HG03196 (cell line): Measurements from ENCODE around the gene NDUFS1.
"Not testable (repeated sequence)": the region's sequence is repeated elsewhere in the genome, so short reads cannot be mapped to it uniquely, and the experiment has no call there.

Source experiments
- ATAC-seq: cut with Tn5 transposase; IDR thresholded peaks from one replicate; pipeline ENCODE4 v1.9.1; 2021; ENCODE audit not compliant: unreplicated experiment

NDUFS1 gene

GRCh38 chr2:206105541-206105940 lies 53.7 kb downstream of the NDUFS1 start:
- no peak for ATAC-seq

GRCh38 chr2:206105038-206105437 lies 54.2 kb downstream of the NDUFS1 start:
- no peak for ATAC-seq

- ATAC-seq: not testable (repeated sequence)
These were observed 60.4 kb downstream of the NDUFS1 start for GRCh38 chr2:206098872-206099271.

DNA sequence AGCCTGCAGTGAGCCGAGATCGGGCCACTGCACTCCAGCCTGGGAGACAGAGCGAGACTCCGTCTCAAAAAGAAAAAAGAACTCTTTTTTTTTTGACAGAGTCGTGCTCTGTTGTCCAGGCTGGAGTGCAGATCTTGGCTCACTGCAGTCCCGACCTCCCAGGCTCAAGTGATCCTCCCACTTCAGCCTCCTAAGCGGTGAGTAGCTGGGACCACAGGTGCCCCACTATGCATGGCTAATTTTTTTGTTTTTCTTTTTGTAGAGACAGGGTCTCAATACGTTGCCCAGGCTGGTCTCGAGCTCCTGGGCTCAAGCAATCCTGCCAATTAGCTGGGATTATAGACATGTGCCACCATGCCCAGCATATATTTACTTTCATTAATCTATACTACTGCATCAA lies 60.8 kb downstream of the NDUFS1 start:
- no peak for ATAC-seq

- ATAC-seq: no peak
These were observed 62.4 kb downstream of the NDUFS1 start for GRCh38 chr2:206096876-206097275.

DNA sequence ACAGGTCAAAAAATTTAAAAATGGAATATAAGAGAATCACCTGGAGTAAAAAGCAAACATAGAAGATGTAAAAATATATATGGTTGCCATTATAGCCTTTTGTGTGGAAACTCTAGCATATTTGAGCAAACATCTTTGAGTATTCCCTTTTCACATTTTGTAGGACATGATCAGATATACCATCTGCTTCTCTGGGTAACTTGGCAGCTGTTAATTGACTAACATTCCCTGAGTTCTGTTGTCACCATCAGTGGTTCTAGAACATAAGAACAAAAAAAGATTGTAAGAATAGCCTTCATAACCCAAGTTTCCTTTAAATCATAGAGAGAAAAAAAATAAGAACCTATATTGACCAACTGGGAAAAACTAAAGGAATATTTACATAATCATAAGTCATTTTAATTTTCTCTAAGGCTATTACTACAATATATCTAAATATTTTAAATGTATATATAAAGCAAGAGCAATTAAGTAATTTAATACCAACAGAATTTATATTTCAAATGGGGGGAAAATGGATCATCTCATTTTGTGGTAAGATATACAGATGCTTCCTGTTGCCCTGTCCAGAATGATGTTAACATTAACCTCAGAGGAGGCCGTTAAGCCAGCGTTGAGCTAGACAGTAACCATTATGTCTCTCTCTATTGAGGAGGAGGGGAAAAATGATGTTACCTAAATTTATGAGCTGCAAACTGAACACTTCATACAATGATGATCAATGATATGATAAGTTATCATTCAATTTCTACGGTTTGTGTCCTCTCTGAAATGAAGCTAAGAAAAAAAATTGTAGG lies 63.5 kb downstream of the NDUFS1 start:
- no peak for ATAC-seq

DNA sequence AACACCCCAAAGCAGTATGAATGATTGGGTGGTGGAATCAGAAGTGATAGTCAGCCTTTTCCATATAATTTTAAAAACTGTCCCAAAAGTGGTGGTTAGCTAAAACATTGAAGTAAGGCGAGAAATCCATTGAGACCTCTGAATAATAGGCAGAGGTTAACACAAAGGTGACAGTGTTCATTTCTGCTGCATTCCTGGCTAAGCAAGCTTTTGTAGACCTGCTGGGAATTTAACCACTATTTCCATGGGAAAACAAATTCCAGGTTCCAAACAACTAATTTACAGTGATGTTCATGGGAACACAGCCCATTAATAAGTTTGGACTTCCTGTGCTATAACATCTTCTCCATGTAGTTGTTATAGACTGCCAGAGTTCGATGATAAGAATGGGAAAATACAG lies 66.9 kb downstream of the NDUFS1 start:
- ATAC-seq: no peak

DNA sequence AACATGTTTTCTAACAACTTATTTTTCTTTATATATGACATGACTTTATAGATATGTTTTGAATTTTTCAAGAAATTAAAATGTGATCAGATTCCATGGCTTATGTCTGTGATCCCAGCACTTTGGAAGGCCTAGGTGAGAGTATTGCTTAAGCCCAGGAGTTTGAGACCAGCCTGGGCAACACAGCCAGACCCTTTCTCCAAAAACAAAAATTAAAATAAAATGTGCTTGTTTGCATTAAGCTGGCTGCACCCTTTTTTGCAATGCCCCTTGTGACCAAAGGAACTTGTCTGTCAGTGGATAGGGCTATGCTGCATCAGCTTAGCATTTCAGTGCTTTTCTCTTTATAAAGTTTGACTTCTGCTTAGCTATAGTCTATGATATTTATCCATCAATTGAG lies 71.0 kb downstream of the NDUFS1 start:
- ATAC-seq: no peak

DNA sequence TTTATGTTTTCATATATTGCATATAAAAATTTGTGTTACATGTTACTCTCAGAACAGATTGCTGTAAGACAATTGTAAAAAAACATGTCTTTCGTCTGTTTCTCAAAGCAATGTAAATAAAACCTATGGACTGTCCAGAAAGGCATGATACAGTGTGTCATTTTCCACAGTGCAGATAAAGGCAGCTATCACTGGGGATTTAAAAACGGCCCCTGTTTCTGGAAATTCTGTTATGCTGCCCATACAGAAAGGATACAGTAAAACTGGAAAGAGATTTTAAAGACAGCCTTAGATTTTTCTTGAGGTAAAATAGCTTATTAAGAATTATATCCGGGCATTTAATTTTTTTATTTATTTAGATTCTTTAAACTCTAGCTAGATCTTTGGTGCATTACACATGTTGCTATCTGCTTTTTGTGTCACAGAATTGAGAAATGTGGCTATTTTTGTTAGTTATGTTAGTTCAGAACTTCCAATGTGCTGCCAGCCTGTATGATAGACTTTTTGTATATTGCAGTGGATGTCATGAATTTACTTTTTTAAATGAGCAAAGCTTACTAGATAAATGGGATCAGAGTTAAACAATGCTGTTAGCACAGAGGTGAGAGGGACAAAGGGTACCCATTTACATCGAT lies 72.4 kb downstream of the NDUFS1 start:
- no peak for ATAC-seq

DNA sequence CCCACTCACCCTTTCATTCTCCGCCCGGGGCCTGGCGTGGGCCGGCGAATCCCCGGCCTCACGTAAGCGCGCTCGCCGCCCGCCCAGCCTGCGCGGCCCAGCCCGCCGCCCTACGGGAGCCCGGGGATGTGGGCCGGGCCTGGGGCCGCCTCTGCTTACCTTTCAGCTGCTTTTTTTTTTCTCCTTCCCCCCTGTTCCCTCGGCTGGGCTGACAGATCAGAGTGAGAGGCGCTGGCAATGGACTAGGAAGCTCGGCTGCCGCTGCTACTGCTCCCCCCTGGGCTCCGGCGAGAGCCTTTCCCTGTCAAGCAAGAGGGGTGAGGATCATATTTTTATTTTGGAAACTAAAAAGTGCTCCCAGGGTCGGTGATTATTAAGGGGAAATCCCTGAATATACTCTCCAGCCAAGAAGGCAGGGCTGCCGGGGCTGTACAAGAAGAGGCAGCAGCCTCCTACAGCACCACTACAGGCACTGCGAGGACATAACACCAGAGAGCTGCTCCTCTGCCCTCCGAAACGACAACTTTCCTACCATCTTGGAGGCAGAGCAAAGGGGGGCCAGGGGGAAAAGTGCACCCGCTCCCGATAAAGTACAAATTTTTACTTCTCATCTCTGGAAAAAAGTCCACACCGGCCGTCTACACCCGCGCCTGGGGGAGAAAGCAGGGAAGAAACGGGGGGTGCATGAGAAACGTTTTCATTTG lies 73.3 kb downstream of the NDUFS1 start, which contains the start of gene INO80D:
INO80D (minus strand) TSS at position 433 of the 704 bp plus-strand sequence. CDS start 23,158 bp downstream, outside the sequence.
- peak; percentile 83 for ATAC-seq

DNA sequence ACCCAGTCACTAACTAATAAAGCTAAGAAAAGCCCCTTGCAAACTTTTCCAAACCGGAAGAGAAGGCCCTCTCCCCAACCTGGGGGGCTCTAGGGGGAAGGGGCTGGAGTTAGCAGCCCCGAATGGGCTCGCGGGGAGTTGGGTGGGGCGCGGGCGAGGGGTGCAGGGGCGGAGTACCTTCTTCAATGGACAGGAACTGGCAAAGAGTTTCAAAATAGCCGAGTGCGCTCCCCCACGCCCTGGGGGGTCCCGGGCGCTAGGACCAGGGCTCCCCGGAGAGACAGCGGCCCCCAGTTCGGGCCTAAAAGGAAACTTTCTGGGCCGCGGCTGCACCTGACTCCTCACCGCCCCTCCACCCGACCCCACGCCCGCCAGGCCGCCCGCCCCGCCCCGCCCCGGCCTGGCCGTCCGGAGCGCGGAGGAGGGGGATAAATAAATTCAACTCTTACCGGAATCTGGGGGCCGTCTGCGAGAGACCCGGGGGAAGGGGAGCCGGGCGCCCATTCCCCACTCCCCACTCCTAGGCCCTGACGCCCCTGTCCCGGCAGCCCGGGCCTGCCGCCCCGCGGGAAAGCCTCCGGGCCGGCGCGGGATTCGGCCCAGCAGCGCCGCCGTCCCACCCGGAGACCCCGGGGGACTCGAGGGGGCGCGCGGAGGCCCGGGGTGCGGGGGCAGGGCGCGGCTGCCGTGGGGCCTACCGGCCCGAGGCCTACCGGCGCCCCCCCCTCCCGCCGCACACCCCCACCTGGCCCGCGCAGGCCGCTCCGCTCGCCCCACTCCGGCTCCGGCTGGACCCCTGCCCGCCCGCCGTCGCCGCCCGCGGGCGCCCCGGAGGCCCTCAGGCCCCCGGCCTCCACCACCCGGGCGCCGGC lies 74.1 kb downstream of the NDUFS1 start:
- peak; percentile 30 for ATAC-seq

DNA sequence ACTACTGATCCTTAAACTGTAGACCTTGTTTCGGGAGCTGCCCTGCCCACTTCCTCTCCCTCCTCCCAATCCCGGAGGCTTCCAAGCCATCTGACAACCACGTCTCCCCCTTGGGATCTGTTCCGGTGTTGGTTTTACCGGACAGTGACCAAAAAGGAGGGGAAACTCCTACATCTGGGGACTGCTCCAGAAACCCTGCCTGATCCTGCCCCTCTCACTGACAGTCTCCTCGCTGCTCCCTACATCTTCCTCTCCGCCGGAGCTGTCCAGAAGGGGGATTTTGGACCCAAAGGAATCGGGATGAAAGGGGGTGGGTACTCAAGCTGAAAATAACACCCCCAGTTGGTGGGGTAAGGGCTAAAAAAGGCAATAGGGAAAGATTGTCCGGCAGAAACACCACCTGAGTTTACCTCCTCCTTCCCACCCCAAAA lies 74.8 kb downstream of the NDUFS1 start:
- no peak for ATAC-seq

GRCh38 chr2:206083602-206084438 lies 75.4 kb downstream of the NDUFS1 start:
- no peak for ATAC-seq

DNA sequence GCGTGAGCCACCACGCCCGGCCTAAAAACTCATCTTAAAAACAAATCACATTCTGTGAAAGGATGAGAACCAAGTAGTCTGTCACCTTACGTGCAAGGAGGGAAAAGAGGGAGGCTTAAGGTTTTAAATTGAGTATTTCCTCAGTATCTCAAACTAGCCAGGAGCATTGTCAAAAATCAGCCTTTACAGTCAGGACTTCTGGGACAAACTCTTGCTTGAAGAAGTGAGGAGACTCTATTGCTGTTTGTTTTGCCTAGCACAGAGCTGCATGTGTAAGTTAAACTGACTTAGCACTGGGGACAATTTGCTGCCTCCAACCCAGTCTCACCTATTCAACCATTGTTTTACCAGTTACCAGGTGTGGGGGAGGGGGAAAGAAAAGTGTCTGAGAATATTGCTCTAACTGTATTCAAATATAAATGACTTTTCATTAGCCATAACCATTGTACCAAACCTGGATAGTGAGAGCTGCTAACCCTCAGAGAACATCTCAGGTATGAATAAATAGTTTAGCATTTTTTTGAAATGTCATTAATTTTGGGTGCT lies 76.9 kb downstream of the NDUFS1 start:
- ATAC-seq: no peak

- no peak for ATAC-seq
These were observed 78.3 kb downstream of the NDUFS1 start for GRCh38 chr2:206080927-206081326.

- no peak for ATAC-seq
These were observed 79.4 kb downstream of the NDUFS1 start for GRCh38 chr2:206079699-206080465.

GRCh38 chr2:206077879-206078278 lies 81.4 kb downstream of the NDUFS1 start:
- ATAC-seq: not testable (repeated sequence)

- ATAC-seq: no peak
These were observed 84.1 kb downstream of the NDUFS1 start for GRCh38 chr2:206075113-206075512.

- ATAC-seq: no peak
These were observed 87.4 kb downstream of the NDUFS1 start for GRCh38 chr2:206071807-206072206.
